HG03135 (cell line): ENCODE data around the gene UVSSA.
"Not testable (repeated sequence)": the region's sequence is repeated elsewhere in the genome, so short reads cannot be mapped to it uniquely, and the experiment has no call there.

Experiments used
- ATAC-seq: cut with Tn5 transposase; IDR thresholded peaks from one replicate; pipeline ENCODE4 v1.9.1; 2021; ENCODE audit warnings: mild to moderate bottlenecking, moderate library complexity; ENCODE audit not compliant: unreplicated experiment

UVSSA gene

GRCh38 chr4:1385373-1386340 is 38.6 kb downstream of the UVSSA start:
- no peak for ATAC-seq

GRCh38 chr4:1393363-1393762 is 46.4 kb downstream of the UVSSA start:
- ATAC-seq, result not testable (repeated sequence)

- ATAC-seq, result no peak
These were observed 46.9 kb downstream of the UVSSA start for GRCh38 chr4:1393866-1394265.

- not testable (repeated sequence) for ATAC-seq
These were observed 47.8 kb downstream of the UVSSA start for GRCh38 chr4:1394554-1395388.

GRCh38 chr4:1395389-1395820 is 48.4 kb downstream of the UVSSA start:
- ATAC-seq, result not testable (repeated sequence)

GRCh38 chr4:1395941-1396805 is 49.2 kb downstream of the UVSSA start:
- no peak for ATAC-seq

- ATAC-seq, result no peak
These were observed 49.9 kb downstream of the UVSSA start for GRCh38 chr4:1396806-1397455.

- ATAC-seq, result no peak
These were observed 51.9 kb downstream of the UVSSA start for GRCh38 chr4:1398681-1399507.

- ATAC-seq, result no peak
These were observed 52.6 kb downstream of the UVSSA start for GRCh38 chr4:1399508-1400190.

- ATAC-seq, result no peak
These were observed 53.3 kb downstream of the UVSSA start for GRCh38 chr4:1400191-1400805.

- no peak for ATAC-seq
These were observed 53.9 kb downstream of the UVSSA start for GRCh38 chr4:1400831-1401408.

GRCh38 chr4:1401409-1402020 is 54.5 kb downstream of the UVSSA start:
- ATAC-seq, result no peak

- ATAC-seq, result no peak
These were observed 55.1 kb downstream of the UVSSA start for GRCh38 chr4:1402021-1402515.

- ATAC-seq, result no peak
These were observed 55.6 kb downstream of the UVSSA start for GRCh38 chr4:1402516-1403091.

- no peak for ATAC-seq
These were observed 56.2 kb downstream of the UVSSA start for GRCh38 chr4:1403177-1403583.

- no peak for ATAC-seq
These were observed 56.9 kb downstream of the UVSSA start for GRCh38 chr4:1403591-1404572.
